H1 (cell line): ENCODE results near the gene MED31. TPM values are rescaled to one million over a fixed set of nuclear protein-coding genes. Genes with fewer than 3 reads are reported as not detected.
A peak's percentile ranks its signal among the peaks of the same experiment; 100 is the strongest.

ENCODE experiments used
- CTCF ChIA-PET: fragments of 300-600 bp; sonication (Branson Sonifier 250); formaldehyde crosslinking; loops from one replicate; lab custom pipeline; 2021; ENCODE audit not compliant: partially characterized antibody; lab: Charles Lee
- POLR2A ChIA-PET: fragments of 300-600 bp; sonication (Branson Sonifier 250); formaldehyde crosslinking; loops from one replicate; lab custom pipeline; 2021; ENCODE audit warnings: inconsistent platforms; ENCODE audit not compliant: partially characterized antibody; lab: Charles Lee
- DNase-seq, 2 experiments: peaks; one replicate each; pipeline versions ENCODE4 v3.0.0 to v3.0.0-alpha.2; 2010 to 2022; ENCODE audit warnings: low spot score in 2 of 2, low read depth in 1 of 2, mixed read lengths in 1 of 2
- FAIRE-seq: peaks from 2 replicates; lab custom pipeline; 2011; peaks lifted over from hg19 to GRCh38; lab: Jason Lieb, UNC
- H2AFZ ChIP-seq: 2 replicates; pipeline ENCODE4 v1.8.1; 2012; ENCODE audit warnings: low read length, inconsistent platforms
- H2AK5ac ChIP-seq: 2 replicates; pipeline ENCODE4 v1.6.1; 2013; ENCODE audit warnings: low read depth, low read length
- H2BK120ac ChIP-seq: replicated peaks from 2 replicates; pipeline ENCODE3; 2013; ENCODE audit warnings: low read depth, low read length, inconsistent platforms
- H2BK12ac ChIP-seq: 2 replicates; pipeline ENCODE4 v1.6.1; 2013; ENCODE audit warnings: low read depth, low read length
- H2BK15ac ChIP-seq: 2 replicates; pipeline ENCODE4 v1.6.1; 2013; ENCODE audit warnings: low read length
- H2BK20ac ChIP-seq: 2 replicates; pipeline ENCODE4 v1.6.1; 2013; ENCODE audit warnings: low read length
- H2BK5ac ChIP-seq: 2 replicates; pipeline ENCODE4 v1.6.1; 2013; ENCODE audit warnings: low read depth, low read length
- H3K14ac ChIP-seq: 2 replicates; pipeline ENCODE4 v1.6.1; 2013; ENCODE audit warnings: inconsistent platforms; ENCODE audit not compliant: insufficient read length
- H3K18ac ChIP-seq: 2 replicates; pipeline ENCODE4 v1.6.1; 2013; ENCODE audit warnings: low read length; ENCODE audit errors: extremely low read depth
- H3K23ac ChIP-seq: 2 replicates; pipeline ENCODE4 v1.6.1; 2013; ENCODE audit warnings: inconsistent platforms; ENCODE audit not compliant: insufficient read length
- H3K23me2 ChIP-seq: 2 replicates; pipeline ENCODE4 v1.6.1; 2013; ENCODE audit warnings: low read depth, low read length
- H3K27ac ChIP-seq: 2 replicates; pipeline ENCODE4 v1.6.1; 2011; ENCODE audit warnings: low read depth, low read length, inconsistent platforms
- H3K27me3 ChIP-seq, 4 experiments: replicated peaks in 1 of 4; 1 replicate in 1 of 4; 2 replicates in 3 of 4; pipeline versions ENCODE4 v1.6.1 to v1.8.1; 2011 to 2013; ENCODE audit warnings: low read length in 3 of 4, mild to moderate bottlenecking in 3 of 4, inconsistent platforms in 2 of 4, mixed read lengths in 2 of 4, moderate library complexity in 1 of 4; ENCODE audit not compliant: control insufficient read depth in 3 of 4, insufficient read depth in 3 of 4; ENCODE audit errors: extremely low read depth in 1 of 4
- H3K36me3 ChIP-seq, 4 experiments: 2 replicates each; pipeline versions ENCODE4 v1.6.1 to v1.8.1; 2011 to 2013; ENCODE audit warnings: mild to moderate bottlenecking in 4 of 4, low read length in 3 of 4, moderate library complexity in 2 of 4, control low read depth in 1 of 4, inconsistent platforms in 1 of 4; ENCODE audit not compliant: insufficient read depth in 4 of 4, control insufficient read depth in 2 of 4
- H3K4ac ChIP-seq: replicated peaks from 2 replicates; pipeline ENCODE3; 2013; ENCODE audit warnings: low read length, low read depth, mixed read lengths, inconsistent platforms; ENCODE audit not compliant: insufficient read length
- H3K4me1 ChIP-seq, 4 experiments: replicated peaks in 1 of 4; 1 replicate in 1 of 4; 2 replicates in 3 of 4; pipeline versions ENCODE4 v1.6.1 to v1.8.1; 2011 to 2013; ENCODE audit warnings: low read length in 3 of 4, inconsistent platforms in 2 of 4, mixed read lengths in 1 of 4; ENCODE audit not compliant: insufficient read depth in 4 of 4, control insufficient read depth in 3 of 4
- H3K4me2 ChIP-seq, 2 experiments: 2 replicates each; pipeline versions ENCODE4 v1.6.1 to v1.8.1; 2011 to 2013; ENCODE audit warnings: low read depth in 2 of 2, low read length in 2 of 2, control low read depth in 1 of 2, inconsistent platforms in 1 of 2, mild to moderate bottlenecking in 1 of 2; ENCODE audit not compliant: insufficient read depth in 1 of 2
- H3K4me3 ChIP-seq, 4 experiments: fragments of 200-600, 300-600 bp in 1 of 4; sonication (generic), shearing (Covaris generic), sonication (Bioruptor Twin) in 1 of 4; 2 replicates each; pipeline versions ENCODE4 v1.5.1 to v1.8.1; 2011 to 2016; ENCODE audit warnings: low read length in 4 of 4, low read depth in 3 of 4, control low read depth in 2 of 4, inconsistent platforms in 2 of 4, mild to moderate bottlenecking in 2 of 4, mixed read lengths in 1 of 4, moderate library complexity in 1 of 4; ENCODE audit not compliant: insufficient read depth in 2 of 4; ENCODE audit errors: extremely low read depth in 1 of 4
- H3K56ac ChIP-seq: replicated peaks from 2 replicates; pipeline ENCODE3; 2013; ENCODE audit warnings: low read depth, mild to moderate bottlenecking, mixed read lengths, low read length, inconsistent platforms; ENCODE audit not compliant: insufficient read length
- H3K79me1 ChIP-seq: 2 replicates; pipeline ENCODE4 v1.6.1; 2013; ENCODE audit warnings: low read depth, low read length, control low read depth
- H3K79me2 ChIP-seq, 2 experiments: 2 replicates each; pipeline versions ENCODE4 v1.6.1 to v1.8.1; 2012 to 2013; ENCODE audit warnings: low read length in 2 of 2, mild to moderate bottlenecking in 2 of 2, inconsistent platforms in 1 of 2; ENCODE audit not compliant: insufficient read depth in 2 of 2, control insufficient read depth in 1 of 2
- H3K9ac ChIP-seq, 4 experiments: replicated peaks in 1 of 4; 1 replicate in 1 of 4; 2 replicates in 3 of 4; pipeline versions ENCODE4 v1.6.1 to v1.8.1; 2011 to 2013; ENCODE audit warnings: low read depth in 3 of 4, low read length in 3 of 4, control low read depth in 2 of 4, mild to moderate bottlenecking in 2 of 4, moderate library complexity in 2 of 4, inconsistent platforms in 1 of 4; ENCODE audit errors: extremely low read depth in 1 of 4
- H3K9me3 ChIP-seq, 2 experiments: 2 replicates each; pipeline versions ENCODE4 v1.6.1 to v1.8.1; 2012 to 2013; ENCODE audit warnings: mild to moderate bottlenecking in 2 of 2, moderate library complexity in 2 of 2, control low read depth in 1 of 2, inconsistent platforms in 1 of 2, low read depth in 1 of 2, low read length in 1 of 2, mixed read lengths in 1 of 2; ENCODE audit not compliant: insufficient read depth in 2 of 2
- H4K20me1 ChIP-seq, 2 experiments: replicated peaks in 1 of 2; 2 replicates each; pipeline versions ENCODE3 to v1.8.1; 2011 to 2013; ENCODE audit warnings: inconsistent platforms in 2 of 2, low read length in 2 of 2, mild to moderate bottlenecking in 1 of 2; ENCODE audit not compliant: insufficient read depth in 2 of 2, control insufficient read depth in 1 of 2
- H4K5ac ChIP-seq: 2 replicates; pipeline ENCODE4 v1.6.1; 2013; ENCODE audit warnings: low read length, low read depth, mixed read lengths, inconsistent platforms; ENCODE audit not compliant: insufficient read length
- H4K8ac ChIP-seq: 2 replicates; pipeline ENCODE4 v1.8.0; 2013; ENCODE audit warnings: mild to moderate bottlenecking, moderate library complexity, low read length, inconsistent platforms; ENCODE audit not compliant: insufficient read depth; ENCODE audit errors: extremely low read depth
- H4K91ac ChIP-seq: replicated peaks from 2 replicates; pipeline ENCODE3; 2013; ENCODE audit warnings: low read length, mixed read lengths, inconsistent platforms; ENCODE audit not compliant: insufficient read length
- CREB1 ChIP-seq: IDR thresholded peaks from 2 replicates; pipeline ENCODE4 v1.6.1; 2012; ENCODE audit warnings: inconsistent platforms
- SUZ12 ChIP-seq: fragments of 200-600 bp; sonication (generic); IDR thresholded peaks from 2 replicates; pipeline ENCODE4 v1.6.1; 2012; ENCODE audit warnings: mild to moderate bottlenecking, inconsistent platforms, low read length, moderate library complexity, mixed read lengths
- WGBS, 2 experiments: shearing (Covaris generic) in 1 of 2; methylation state at CpG; one replicate each; pipeline versions ENCODE4 v1.1.6 to v1.1.7; 2013 to 2015; ENCODE audit warnings: low lambda C conversion rate in 2 of 2, mixed read lengths in 2 of 2, inconsistent platforms in 1 of 2, low coverage in 1 of 2, missing lambda C conversion rate in 1 of 2; ENCODE audit not compliant: insufficient replicate concordance in 2 of 2, insufficient coverage in 1 of 2, insufficient read length in 1 of 2; ENCODE audit errors: extremely low coverage in 1 of 2, missing lambda C conversion rate in 1 of 2; 5-methylcytosine and 5-hydroxymethylcytosine counted together
- polyA plus RNA-seq, 7 experiments: library from polyadenylated mRNA; depleted of rRNA in 3 of 7; stranded (reverse) in 5 of 7; unstranded in 2 of 7; fragments of >200 nt in 5 of 7; fragments of 200-250 nt in 2 of 7; gene quantifications; 1 replicate in 5 of 7; 2 replicates in 1 of 7; 4 replicates in 1 of 7; pipeline versions ENCODE4 v1.2.1 to v1.2.3, GENCODE V29; 2011 to 2013; ENCODE audit warnings: missing spikeins in 2 of 7, mixed read lengths in 2 of 7
- total RNA-seq: library from RNA; stranded (reverse); fragmentation: NEBNext Ultra II Directional; extraction: Animal tissue kit (Norgen Biotek cat#: 25700); gene quantifications from 2 replicates; pipeline ENCODE4 v1.2.1, GENCODE V29; 2021

MED31 gene
- total and polyA plus RNA-seq, 2 of the 8 experiments (the other 6 are each of a cell fraction or from before 2014, with no cell fraction given) = 4.6 to 12.3 TPM

GRCh38 chr17:6698004-6698403 lies 46.6 kb upstream of the MED31 start:
- no peak overlapping the region for H3K56ac ChIP-seq
- H3K14ac ChIP-seq = no peak overlapping the region
- no peak overlapping the region for H2AK5ac ChIP-seq
- no peak overlapping the region for H3K23ac ChIP-seq
- H3K18ac ChIP-seq = no peak overlapping the region
- no peaks in the 10 kb centered on the region for H4K20me1 ChIP-seq
- H3K4me3 ChIP-seq = no peak overlapping the region
- no peaks in the 10 kb centered on the region for H3K79me2 ChIP-seq
- H3K27ac ChIP-seq = no peak overlapping the region
- peak overlapping the region; percentile 71 for H4K8ac ChIP-seq
- no peak overlapping the region for H2BK20ac ChIP-seq
- no peak overlapping the region; the same call in 1 of the 2 replicates for H2BK15ac ChIP-seq
- H3K23me2 ChIP-seq = no peaks in the 10 kb centered on the region
- no peaks in the 10 kb centered on the region for H3K79me1 ChIP-seq
- ChIA-PET POLR2A (no interaction called here), CTCF (interaction anchor here (0.6 to 2.4 kb wide), 6 partner anchors 15 to 213 kb away, joined by 3 to 15 read pairs (median 3); no protein-coding TSS in a partner anchor)
- H3K36me3 ChIP-seq = no peaks in the 10 kb centered on the region
- no peak overlapping the region for H2BK120ac ChIP-seq
- WGBS, 2 experiments = 95% methylated on average over 11 of the region's 11 CpGs; no CpG with 5 or more reads in 1 of the 2 experiments
- no peaks in the 10 kb centered on the region; a peak in 1 of 7 replicates for H3K4me1 ChIP-seq
- H3K27me3 ChIP-seq = no peaks in the 10 kb centered on the region; a peak in 2 of 7 replicates
- H2BK5ac ChIP-seq = no peak overlapping the region
- no peak for FAIRE-seq
- no peak overlapping the region for H2AFZ ChIP-seq
- no peak overlapping the region for H3K4me2 ChIP-seq
- no peak overlapping the region for H3K4ac ChIP-seq
- 0 out of 2 replicates have a peak overlapping the region, but pooled peaks have one; percentile 39 for H2BK12ac ChIP-seq
- H3K9ac ChIP-seq = 0 out of 7 replicates have a peak overlapping the region, but pooled peaks of 1 of the 4 experiments have one; percentile 5
- no peak for DNase-seq
- H4K91ac ChIP-seq = no peak overlapping the region
- no peak overlapping the region for H4K5ac ChIP-seq
- no peaks in the 10 kb centered on the region for H3K9me3 ChIP-seq
- TF ChIP-seq SUZ12 (no peak), CREB1 (no peak)
